Parathyroid adenoma (tissue), 2 donors: ENCODE data around the gene IL3.

Experiments
- H2AFZ ChIP-seq: fragments of 300-600 bp; sonication (generic); one replicate; pipeline ENCODE4 v1.7.0; 2017; ENCODE audit warnings: antibody characterized with exemption, mild to moderate bottlenecking
- H3K27ac ChIP-seq: fragments of 300-600 bp; sonication (generic); one replicate; pipeline ENCODE4 v1.7.0; 2017
- H3K27me3 ChIP-seq: fragments of 300-600 bp; sonication (generic); one replicate; pipeline ENCODE4 v1.7.0; 2017; ENCODE audit warnings: low read length; ENCODE audit not compliant: control insufficient read depth, insufficient read depth
- H3K36me3 ChIP-seq: fragments of 300-600 bp; sonication (generic); one replicate; pipeline ENCODE4 v1.7.0; 2017; ENCODE audit warnings: low read length; ENCODE audit not compliant: control insufficient read depth, insufficient read depth
- H3K4me1 ChIP-seq: fragments of 300-600 bp; sonication (generic); one replicate; pipeline ENCODE4 v1.7.0; 2017; ENCODE audit warnings: control low read depth
- H3K4me2 ChIP-seq: fragments of 300-600 bp; sonication (generic); one replicate; pipeline ENCODE4 v1.7.0; 2017; ENCODE audit warnings: low read length
- H3K4me3 ChIP-seq: fragments of 300-600 bp; sonication (generic); one replicate; pipeline ENCODE4 v1.7.0; 2017; ENCODE audit warnings: low read depth, low read length
- H3K79me2 ChIP-seq: fragments of 300-600 bp; sonication (generic); one replicate; pipeline ENCODE4 v1.7.0; 2017; ENCODE audit warnings: control low read depth
- H3K9ac ChIP-seq: fragments of 300-600 bp; sonication (generic); one replicate; pipeline ENCODE4 v1.7.0; 2017; ENCODE audit warnings: mild to moderate bottlenecking
- H3K9me3 ChIP-seq: fragments of 300-600 bp; sonication (generic); one replicate; pipeline ENCODE4 v1.7.0; 2017; ENCODE audit warnings: low read length; ENCODE audit not compliant: control insufficient read depth
- CTCF ChIP-seq: fragments of 300-600 bp; sonication (generic); IDR thresholded peaks from one replicate; pipeline ENCODE4 v1.7.0; 2017; ENCODE audit warnings: antibody characterized with exemption, mild to moderate bottlenecking
- donor health status: primary hyperparathyroidism.

The IL3 gene

GRCh38 chr5:132080595-132080994 lies 20.1 kb downstream of the IL3 start:
- Histone ChIP-seq H3K79me2 (no peaks in the 10 kb centered on the region), H3K36me3 (no peaks in the 10 kb centered on the region), H3K9ac (no peak overlapping the region), H2AFZ (no peak overlapping the region), H3K4me3 (no peak overlapping the region), H3K4me1 (no peaks in the 10 kb centered on the region), H3K4me2 (no peak overlapping the region), H3K27me3 (no peaks in the 10 kb centered on the region), H3K9me3 (no peaks in the 10 kb centered on the region), H3K27ac (no peak overlapping the region)
- TF ChIP-seq CTCF: no peak

GRCh38 chr5:132081458-132081857 lies 21.0 kb downstream of the IL3 start:
- Histone ChIP-seq H3K4me3 (no peak overlapping the region), H3K27ac (no peak overlapping the region), H3K4me2 (no peak overlapping the region), H3K9ac (no peak overlapping the region), H3K79me2 (no peaks in the 10 kb centered on the region), H3K4me1 (no peaks in the 10 kb centered on the region), H3K9me3 (no peaks in the 10 kb centered on the region), H3K27me3 (no peaks in the 10 kb centered on the region), H3K36me3 (no peaks in the 10 kb centered on the region), H2AFZ (no peak overlapping the region)
- TF ChIP-seq CTCF: no peak

- Histone ChIP-seq H3K9me3 (no peaks in the 10 kb centered on the region), H3K4me1 (no peaks in the 10 kb centered on the region), H3K4me2 (no peak overlapping the region), H3K79me2 (no peaks in the 10 kb centered on the region), H3K36me3 (no peaks in the 10 kb centered on the region), H3K9ac (no peak overlapping the region), H3K27ac (no peak overlapping the region), H3K27me3 (no peaks in the 10 kb centered on the region), H3K4me3 (no peak overlapping the region), H2AFZ (no peak overlapping the region)
- TF ChIP-seq CTCF: no peak
Measured at GRCh38 chr5:132082329-132083023, 22.0 kb downstream of the IL3 start.

- Histone ChIP-seq H3K9ac (no peak overlapping the region), H3K27ac (no peak overlapping the region), H3K36me3 (no peaks in the 10 kb centered on the region), H2AFZ (no peak overlapping the region), H3K9me3 (no peaks in the 10 kb centered on the region), H3K27me3 (no peaks in the 10 kb centered on the region), H3K4me3 (no peak overlapping the region), H3K79me2 (no peaks in the 10 kb centered on the region), H3K4me2 (no peak overlapping the region), H3K4me1 (no peaks in the 10 kb centered on the region)
- TF ChIP-seq CTCF: no peak
Measured at GRCh38 chr5:132083071-132083678, 22.7 kb downstream of the IL3 start.

GRCh38 chr5:132085686-132086085 lies 25.2 kb downstream of the IL3 start:
- Histone ChIP-seq H3K4me1 (no peaks in the 10 kb centered on the region), H3K79me2 (no peaks in the 10 kb centered on the region), H3K9me3 (no peaks in the 10 kb centered on the region), H3K27me3 (no peaks in the 10 kb centered on the region), H3K4me3 (no peak overlapping the region), H3K27ac (no peak overlapping the region), H3K9ac (no peak overlapping the region), H3K4me2 (no peak overlapping the region), H3K36me3 (no peaks in the 10 kb centered on the region), H2AFZ (no peak overlapping the region)
- TF ChIP-seq CTCF: no peak
